Measurements from ENCODE around the gene CTSK.

The CTSK gene

GRCh38 chr1:150763018-150763417, 45.0 kb downstream of the CTSK start:
- no peak for DNase-seq (ENCODE audit: low read depth in 2 of 2, low spot score in 1 of 2)

- DNase-seq (ENCODE audit: low read depth in 2 of 2, low spot score in 1 of 2), result no peak
Measured at GRCh38 chr1:150762552-150762951, 45.5 kb downstream of the CTSK start.

- no peak for DNase-seq (ENCODE audit: low read depth in 2 of 2, low spot score in 1 of 2)
Measured at GRCh38 chr1:150761801-150762200, 46.3 kb downstream of the CTSK start.

GRCh38 chr1:150760013-150760412, 48.0 kb downstream of the CTSK start:
- no peak for DNase-seq (ENCODE audit: low read depth in 2 of 2, low spot score in 1 of 2)

- no peak for DNase-seq (ENCODE audit: low read depth in 2 of 2, low spot score in 1 of 2)
Measured at GRCh38 chr1:150753416-150753815, 54.6 kb downstream of the CTSK start.

GRCh38 chr1:150751443-150751842, 56.6 kb downstream of the CTSK start:
- DNase-seq (ENCODE audit: low read depth in 2 of 2, low spot score in 1 of 2), result no peak

- DNase-seq (ENCODE audit: low read depth in 2 of 2, low spot score in 1 of 2), result no peak
Measured at GRCh38 chr1:150749720-150750311, 58.2 kb downstream of the CTSK start.

GRCh38 chr1:150748878-150749719, 59.0 kb downstream of the CTSK start:
- no peak for DNase-seq (ENCODE audit: low read depth in 2 of 2, low spot score in 1 of 2)
